ENCODE measurements around the gene L3MBTL3.

Gene L3MBTL3

DNA sequence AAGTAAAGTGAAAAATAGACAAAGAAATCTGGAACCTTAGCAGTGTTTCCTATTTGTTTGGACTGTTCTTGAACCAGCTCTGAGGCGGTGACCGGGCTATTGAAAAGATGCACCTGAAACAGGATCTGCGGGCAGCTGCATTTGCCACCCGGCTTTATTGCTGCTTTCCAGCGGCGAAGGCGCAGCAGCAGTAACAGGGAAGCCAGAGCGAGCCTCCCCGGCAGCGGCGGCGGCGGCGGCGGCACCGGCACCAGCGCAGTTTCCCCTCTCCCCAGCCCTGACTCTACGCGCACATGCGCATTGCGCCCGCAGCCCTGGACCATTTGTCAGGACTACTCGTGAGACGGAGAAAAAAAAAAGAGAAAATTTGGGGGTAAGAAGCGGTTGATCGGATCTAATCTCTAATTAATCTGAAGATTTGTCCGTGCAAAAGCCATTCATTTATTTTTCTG, at the start of gene L3MBTL3:
Gene L3MBTL3 (plus strand): TSS at position 290 of the 452 bp plus-strand sequence. CDS start 24,119 bp downstream, outside the sequence.
- H3K27ac ChIP-seq (ENCODE audit: low read length), result no peak within 1 kb of the TSS
- no peaks in the 10 kb centered on the region; the same call in 1 of the 2 replicates for H3K36me3 ChIP-seq (ENCODE audit: control insufficient read depth, insufficient read depth, low read length)
- H3K4me1 ChIP-seq (ENCODE audit: control insufficient read depth, insufficient read depth, low read length), result no peaks in the 10 kb centered on the region
- no peaks in the 10 kb centered on the region; the same call in 1 of the 2 replicates for H3K27me3 ChIP-seq (ENCODE audit: control insufficient read depth, insufficient read depth, low read length)
- H3K4me3 ChIP-seq (ENCODE audit: low read length), result peak within 1 kb of the TSS; percentile 77
- H3K9me3 ChIP-seq (ENCODE audit: control insufficient read depth, insufficient read depth, low read length), result no peaks in the 10 kb centered on the region
- no peak for DNase-seq (ENCODE audit: low read depth, low spot score)
- WGBS (ENCODE audit: insufficient coverage, insufficient read length), result no CpG with 5 or more reads among the region's 27 CpGs

DNA sequence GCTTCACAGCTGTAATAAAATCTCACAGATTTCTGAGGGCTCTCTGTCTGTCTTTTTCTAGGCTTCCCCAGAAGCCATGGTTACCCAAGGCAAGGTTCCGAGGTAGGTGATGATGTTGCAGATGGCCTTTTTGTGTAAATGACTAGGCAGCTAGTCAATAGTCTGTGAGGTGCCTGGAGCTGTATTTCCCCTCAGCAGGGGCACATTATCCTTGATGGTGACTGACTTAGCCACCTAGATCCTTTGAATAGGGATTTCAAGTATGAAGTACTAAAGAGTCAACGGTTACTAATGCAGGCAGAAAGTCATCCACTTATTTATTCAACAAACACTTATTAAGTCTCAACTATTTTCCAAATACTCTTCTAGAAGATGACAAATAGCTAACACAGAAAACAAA, 49.3 kb upstream of the L3MBTL3 start:
- whole genome bisulfite sequencing (ENCODE audit: insufficient coverage, insufficient read length), result no CpG with 5 or more reads among the region's 2 CpGs
- no peaks in the 10 kb centered on the region for H3K4me1 ChIP-seq (ENCODE audit: control insufficient read depth, insufficient read depth, low read length)
- H3K27me3 ChIP-seq (ENCODE audit: control insufficient read depth, insufficient read depth, low read length), result no peaks in the 10 kb centered on the region
- no peak overlapping the region for H3K4me3 ChIP-seq (ENCODE audit: low read length)
- no peak for DNase-seq (ENCODE audit: low read depth, low spot score)
- no peaks in the 10 kb centered on the region for H3K36me3 ChIP-seq (ENCODE audit: control insufficient read depth, insufficient read depth, low read length)
- H3K9me3 ChIP-seq (ENCODE audit: control insufficient read depth, insufficient read depth, low read length), result no peaks in the 10 kb centered on the region; the same call in 1 of the 2 replicates
- H3K27ac ChIP-seq (ENCODE audit: low read length), result no peak overlapping the region

- Histone ChIP-seq H3K27ac (ENCODE audit: low read length) (no peak overlapping the region), H3K27me3 (ENCODE audit: control insufficient read depth, insufficient read depth, low read length) (no peaks in the 10 kb centered on the region), H3K4me1 (ENCODE audit: control insufficient read depth, insufficient read depth, low read length) (no peaks in the 10 kb centered on the region), H3K4me3 (ENCODE audit: low read length) (no peak overlapping the region), H3K9me3 (ENCODE audit: control insufficient read depth, insufficient read depth, low read length) (no peaks in the 10 kb centered on the region), H3K36me3 (ENCODE audit: control insufficient read depth, insufficient read depth, low read length) (no peaks in the 10 kb centered on the region)
- no CpG with 5 or more reads among the region's 4 CpGs for WGBS (ENCODE audit: insufficient coverage, insufficient read length)
- no peak for DNase-seq (ENCODE audit: low read depth, low spot score)
Observed at GRCh38 chr6:129976110-129976509, 42.3 kb upstream of the L3MBTL3 start.

GRCh38 chr6:129978148-129978916, 40.0 kb upstream of the L3MBTL3 start:
- no peaks in the 10 kb centered on the region for H3K27me3 ChIP-seq (ENCODE audit: control insufficient read depth, insufficient read depth, low read length)
- no peak overlapping the region for H3K27ac ChIP-seq (ENCODE audit: low read length)
- DNase-seq (ENCODE audit: low read depth, low spot score), result no peak
- WGBS (ENCODE audit: insufficient coverage, insufficient read length), result no CpG with 5 or more reads among the region's 6 CpGs
- H3K4me1 ChIP-seq (ENCODE audit: control insufficient read depth, insufficient read depth, low read length), result no peaks in the 10 kb centered on the region
- H3K36me3 ChIP-seq (ENCODE audit: control insufficient read depth, insufficient read depth, low read length), result no peaks in the 10 kb centered on the region
- no peak overlapping the region for H3K4me3 ChIP-seq (ENCODE audit: low read length)
- H3K9me3 ChIP-seq (ENCODE audit: control insufficient read depth, insufficient read depth, low read length), result no peaks in the 10 kb centered on the region

DNA sequence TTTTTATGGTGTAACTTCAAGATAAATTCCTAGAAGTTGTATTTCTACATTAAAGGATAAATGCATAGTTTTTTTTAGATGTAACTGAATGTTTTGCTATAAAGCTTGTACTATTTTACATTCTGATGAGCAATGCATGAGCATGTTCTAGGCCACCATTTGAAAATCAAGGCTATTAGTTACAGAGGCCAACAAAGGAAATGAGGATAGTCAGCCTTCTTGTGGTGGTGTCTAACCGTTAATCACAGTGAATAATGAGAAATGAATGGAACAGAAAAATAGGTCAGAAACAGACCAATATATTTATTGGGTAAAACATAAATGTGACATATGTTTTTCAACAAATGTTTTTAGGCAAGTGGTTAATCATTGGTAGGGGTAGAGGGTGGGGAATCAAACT, 37.6 kb upstream of the L3MBTL3 start:
- Histone ChIP-seq H3K27ac (ENCODE audit: low read length) (no peak overlapping the region), H3K4me1 (ENCODE audit: control insufficient read depth, insufficient read depth, low read length) (no peaks in the 10 kb centered on the region), H3K27me3 (ENCODE audit: control insufficient read depth, insufficient read depth, low read length) (no peaks in the 10 kb centered on the region), H3K9me3 (ENCODE audit: control insufficient read depth, insufficient read depth, low read length) (no peaks in the 10 kb centered on the region), H3K36me3 (ENCODE audit: control insufficient read depth, insufficient read depth, low read length) (no peaks in the 10 kb centered on the region), H3K4me3 (ENCODE audit: low read length) (no peak overlapping the region)
- no CpG with 5 or more reads among the region's 1 CpG for WGBS (ENCODE audit: insufficient coverage, insufficient read length)
- DNase-seq (ENCODE audit: low read depth, low spot score), result no peak

- H3K4me1 ChIP-seq (ENCODE audit: control insufficient read depth, insufficient read depth, low read length), result no peaks in the 10 kb centered on the region
- no peak overlapping the region for H3K4me3 ChIP-seq (ENCODE audit: low read length)
- H3K36me3 ChIP-seq (ENCODE audit: control insufficient read depth, insufficient read depth, low read length), result no peaks in the 10 kb centered on the region
- no peak overlapping the region for H3K27ac ChIP-seq (ENCODE audit: low read length)
- WGBS (ENCODE audit: insufficient coverage, insufficient read length), result no CpG with 5 or more reads among the region's 2 CpGs
- no peaks in the 10 kb centered on the region for H3K27me3 ChIP-seq (ENCODE audit: control insufficient read depth, insufficient read depth, low read length)
- H3K9me3 ChIP-seq (ENCODE audit: control insufficient read depth, insufficient read depth, low read length), result no peaks in the 10 kb centered on the region
- no peak for DNase-seq (ENCODE audit: low read depth, low spot score)
Observed at GRCh38 chr6:129981598-129981997, 36.8 kb upstream of the L3MBTL3 start.

GRCh38 chr6:129989396-129989795, 29.0 kb upstream of the L3MBTL3 start:
- Histone ChIP-seq H3K36me3 (ENCODE audit: control insufficient read depth, insufficient read depth, low read length) (no peaks in the 10 kb centered on the region), H3K9me3 (ENCODE audit: control insufficient read depth, insufficient read depth, low read length) (no peaks in the 10 kb centered on the region), H3K27me3 (ENCODE audit: control insufficient read depth, insufficient read depth, low read length) (no peaks in the 10 kb centered on the region), H3K27ac (ENCODE audit: low read length) (no peak overlapping the region), H3K4me1 (ENCODE audit: control insufficient read depth, insufficient read depth, low read length) (no peaks in the 10 kb centered on the region), H3K4me3 (ENCODE audit: low read length) (no peak overlapping the region)
- no peak for DNase-seq (ENCODE audit: low read depth, low spot score)
- WGBS (ENCODE audit: insufficient coverage, insufficient read length), result no CpG with 5 or more reads among the region's 1 CpG

DNA sequence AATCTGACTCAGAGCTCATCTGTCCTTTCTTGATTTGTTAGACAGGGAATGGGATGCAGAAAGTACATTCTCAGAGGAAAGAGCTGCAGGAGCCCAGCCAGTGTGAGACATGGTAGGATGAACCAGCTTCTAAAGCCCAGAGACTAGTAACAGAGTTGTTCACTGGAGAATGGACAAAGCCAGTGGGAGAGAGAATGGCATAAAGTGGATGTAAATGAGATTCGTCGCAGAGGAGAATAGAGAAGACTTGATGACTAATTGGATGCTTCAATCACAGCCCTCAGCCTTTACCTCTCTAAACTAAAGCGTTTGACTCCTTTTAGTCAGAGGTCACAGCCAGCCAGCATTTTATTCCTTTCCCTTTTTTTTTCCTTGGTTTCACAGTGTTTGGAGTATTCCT, 25.5 kb upstream of the L3MBTL3 start:
- Histone ChIP-seq H3K36me3 (ENCODE audit: control insufficient read depth, insufficient read depth, low read length) (no peaks in the 10 kb centered on the region), H3K27me3 (ENCODE audit: control insufficient read depth, insufficient read depth, low read length) (no peaks in the 10 kb centered on the region), H3K27ac (ENCODE audit: low read length) (no peak overlapping the region), H3K4me3 (ENCODE audit: low read length) (no peak overlapping the region), H3K9me3 (ENCODE audit: control insufficient read depth, insufficient read depth, low read length) (no peaks in the 10 kb centered on the region), H3K4me1 (ENCODE audit: control insufficient read depth, insufficient read depth, low read length) (no peaks in the 10 kb centered on the region)
- DNase-seq (ENCODE audit: low read depth, low spot score), result no peak
- WGBS (ENCODE audit: insufficient coverage, insufficient read length), result no CpG with 5 or more reads among the region's 3 CpGs

DNA sequence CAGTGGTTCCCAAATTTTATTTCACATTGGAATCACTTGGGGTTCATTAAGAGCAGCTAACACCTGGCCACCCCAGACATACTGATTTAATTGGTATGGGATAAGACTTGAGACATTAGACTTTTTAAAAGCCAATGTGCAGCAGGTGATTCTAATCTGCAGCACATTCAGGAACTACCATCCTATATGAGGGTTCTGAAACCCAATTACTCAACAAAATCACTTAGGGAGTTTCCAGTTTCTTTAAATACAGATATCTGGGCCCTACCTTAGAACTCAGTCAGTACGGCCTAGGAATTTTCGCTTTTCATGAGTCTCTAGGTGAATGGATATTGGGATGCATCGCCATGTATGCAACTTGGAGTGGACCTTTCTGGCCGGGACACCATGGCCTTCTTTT, 24.0 kb upstream of the L3MBTL3 start:
- no peak overlapping the region for H3K4me3 ChIP-seq (ENCODE audit: low read length)
- H3K4me1 ChIP-seq (ENCODE audit: control insufficient read depth, insufficient read depth, low read length), result no peaks in the 10 kb centered on the region
- no peaks in the 10 kb centered on the region for H3K36me3 ChIP-seq (ENCODE audit: control insufficient read depth, insufficient read depth, low read length)
- no peak for DNase-seq (ENCODE audit: low read depth, low spot score)
- no peaks in the 10 kb centered on the region for H3K27me3 ChIP-seq (ENCODE audit: control insufficient read depth, insufficient read depth, low read length)
- no peak overlapping the region for H3K27ac ChIP-seq (ENCODE audit: low read length)
- H3K9me3 ChIP-seq (ENCODE audit: control insufficient read depth, insufficient read depth, low read length), result no peaks in the 10 kb centered on the region
- no CpG with 5 or more reads among the region's 4 CpGs for WGBS (ENCODE audit: insufficient coverage, insufficient read length)

- WGBS (ENCODE audit: insufficient coverage, insufficient read length), result no CpG with 5 or more reads among the region's 6 CpGs
- Histone ChIP-seq H3K27ac (ENCODE audit: low read length) (no peak overlapping the region), H3K9me3 (ENCODE audit: control insufficient read depth, insufficient read depth, low read length) (no peaks in the 10 kb centered on the region), H3K4me3 (ENCODE audit: low read length) (no peak overlapping the region), H3K4me1 (ENCODE audit: control insufficient read depth, insufficient read depth, low read length) (no peaks in the 10 kb centered on the region), H3K27me3 (ENCODE audit: control insufficient read depth, insufficient read depth, low read length) (no peaks in the 10 kb centered on the region), H3K36me3 (ENCODE audit: control insufficient read depth, insufficient read depth, low read length) (no peaks in the 10 kb centered on the region)
- DNase-seq (ENCODE audit: low read depth, low spot score), result no peak
Observed at GRCh38 chr6:129996387-129996786, 22.0 kb upstream of the L3MBTL3 start.
